ENCODE results near the gene RBM39.
"Not testable (repeated sequence)": the region's sequence is repeated elsewhere in the genome, so short reads cannot be mapped to it uniquely, and the experiment has no call there.

RBM39 gene

GRCh38 chr20:35721219-35721618 lies 20.8 kb downstream of the RBM39 start:
- Histone ChIP-seq H3K4me1 (ENCODE audit: insufficient read depth, low read length) (no peaks in the 10 kb centered on the region), H3K36me3 (ENCODE audit: insufficient read depth, low read depth, low read length) (peaks cover 100% of the 10 kb centered on the region), H3K4me3 (ENCODE audit: low read length) (no peak overlapping the region), H3K9me3 (ENCODE audit: insufficient read depth, low read depth, low read length) (no peaks in the 10 kb centered on the region), H3K27ac (ENCODE audit: low read length) (no peak overlapping the region), H3K27me3 (ENCODE audit: insufficient read depth, low read length) (no peaks in the 10 kb centered on the region), H3K9ac (ENCODE audit: low read depth, low read length) (no peak overlapping the region)

GRCh38 chr20:35720165-35721123 lies 21.6 kb downstream of the RBM39 start:
- Histone ChIP-seq H3K27ac (ENCODE audit: low read length) (no peak overlapping the region), H3K9me3 (ENCODE audit: insufficient read depth, low read depth, low read length) (no peaks in the 10 kb centered on the region), H3K4me3 (ENCODE audit: low read length) (no peak overlapping the region), H3K27me3 (ENCODE audit: insufficient read depth, low read length) (no peaks in the 10 kb centered on the region), H3K9ac (ENCODE audit: low read depth, low read length) (no peak overlapping the region), H3K36me3 (ENCODE audit: insufficient read depth, low read depth, low read length) (peaks cover 100% of the 10 kb centered on the region), H3K4me1 (ENCODE audit: insufficient read depth, low read length) (no peaks in the 10 kb centered on the region)

- Histone ChIP-seq H3K27ac (ENCODE audit: low read length) (no peak overlapping the region), H3K9ac (ENCODE audit: low read depth, low read length) (no peak overlapping the region), H3K36me3 (ENCODE audit: insufficient read depth, low read depth, low read length) (peaks cover 100% of the 10 kb centered on the region), H3K4me1 (ENCODE audit: insufficient read depth, low read length) (no peaks in the 10 kb centered on the region), H3K27me3 (ENCODE audit: insufficient read depth, low read length) (no peaks in the 10 kb centered on the region), H3K9me3 (ENCODE audit: insufficient read depth, low read depth, low read length) (no peaks in the 10 kb centered on the region), H3K4me3 (ENCODE audit: low read length) (no peak overlapping the region)
Measured at GRCh38 chr20:35719717-35720116, 22.3 kb downstream of the RBM39 start.

- H3K27me3 ChIP-seq (ENCODE audit: insufficient read depth, low read length), result no peaks in the 10 kb centered on the region
- no peak overlapping the region for H3K4me3 ChIP-seq (ENCODE audit: low read length)
- no peak overlapping the region for H3K9ac ChIP-seq (ENCODE audit: low read depth, low read length)
- H3K27ac ChIP-seq (ENCODE audit: low read length), result no peak overlapping the region
- H3K9me3 ChIP-seq (ENCODE audit: insufficient read depth, low read depth, low read length), result no peaks in the 10 kb centered on the region
- no peaks in the 10 kb centered on the region for H3K4me1 ChIP-seq (ENCODE audit: insufficient read depth, low read length)
- H3K36me3 ChIP-seq (ENCODE audit: insufficient read depth, low read depth, low read length), result peaks cover 100% of the 10 kb centered on the region
Measured at GRCh38 chr20:35718972-35719635, 23.0 kb downstream of the RBM39 start.

GRCh38 chr20:35718321-35718720 lies 23.7 kb downstream of the RBM39 start:
- not testable (repeated sequence) for H3K27me3 ChIP-seq (ENCODE audit: insufficient read depth, low read length); H3K9ac ChIP-seq (ENCODE audit: low read depth, low read length); H3K27ac ChIP-seq (ENCODE audit: low read length)

GRCh38 chr20:35716330-35716729 lies 25.7 kb downstream of the RBM39 start:
- H3K4me3 ChIP-seq (ENCODE audit: low read length), result no peak overlapping the region
- H3K9me3 ChIP-seq (ENCODE audit: insufficient read depth, low read depth, low read length), result no peaks in the 10 kb centered on the region
- H3K27me3 ChIP-seq (ENCODE audit: insufficient read depth, low read length), result no peaks in the 10 kb centered on the region
- no peak overlapping the region for H3K9ac ChIP-seq (ENCODE audit: low read depth, low read length)
- H3K36me3 ChIP-seq (ENCODE audit: insufficient read depth, low read depth, low read length), result peaks cover 100% of the 10 kb centered on the region
- H3K27ac ChIP-seq (ENCODE audit: low read length), result no peak overlapping the region
- no peaks in the 10 kb centered on the region for H3K4me1 ChIP-seq (ENCODE audit: insufficient read depth, low read length)

More at GRCh38 chr20:35718321-35718720, 23.7 kb downstream of the RBM39 start:
- H3K36me3 ChIP-seq (ENCODE audit: insufficient read depth, low read depth, low read length), result peaks cover 100% of the 10 kb centered on the region
- not testable (repeated sequence) for H3K4me1 ChIP-seq (ENCODE audit: insufficient read depth, low read length); H3K9me3 ChIP-seq (ENCODE audit: insufficient read depth, low read depth, low read length); H3K4me3 ChIP-seq (ENCODE audit: low read length)

- H3K9ac ChIP-seq (ENCODE audit: low read depth, low read length), result no peak overlapping the region
- no peak overlapping the region for H3K27ac ChIP-seq (ENCODE audit: low read length)
- H3K4me3 ChIP-seq (ENCODE audit: low read length), result no peak overlapping the region
- H3K27me3 ChIP-seq (ENCODE audit: insufficient read depth, low read length), result no peaks in the 10 kb centered on the region
- H3K36me3 ChIP-seq (ENCODE audit: insufficient read depth, low read depth, low read length), result peaks cover 100% of the 10 kb centered on the region
- no peaks in the 10 kb centered on the region for H3K4me1 ChIP-seq (ENCODE audit: insufficient read depth, low read length)
- H3K9me3 ChIP-seq (ENCODE audit: insufficient read depth, low read depth, low read length), result no peaks in the 10 kb centered on the region
Measured at GRCh38 chr20:35715652-35716051, 26.4 kb downstream of the RBM39 start.

GRCh38 chr20:35714127-35714526 lies 27.9 kb downstream of the RBM39 start:
- no peak overlapping the region for H3K27ac ChIP-seq (ENCODE audit: low read length)
- no peak overlapping the region for H3K9ac ChIP-seq (ENCODE audit: low read depth, low read length)
- H3K4me1 ChIP-seq (ENCODE audit: insufficient read depth, low read length), result no peaks in the 10 kb centered on the region
- H3K9me3 ChIP-seq (ENCODE audit: insufficient read depth, low read depth, low read length), result no peaks in the 10 kb centered on the region
- H3K4me3 ChIP-seq (ENCODE audit: low read length), result no peak overlapping the region
- no peaks in the 10 kb centered on the region for H3K27me3 ChIP-seq (ENCODE audit: insufficient read depth, low read length)
- peaks cover 100% of the 10 kb centered on the region for H3K36me3 ChIP-seq (ENCODE audit: insufficient read depth, low read depth, low read length)

GRCh38 chr20:35713120-35713519 lies 28.9 kb downstream of the RBM39 start:
- not testable (repeated sequence) for H3K9me3 ChIP-seq (ENCODE audit: insufficient read depth, low read depth, low read length); H3K4me1 ChIP-seq (ENCODE audit: insufficient read depth, low read length); H3K9ac ChIP-seq (ENCODE audit: low read depth, low read length); H3K27me3 ChIP-seq (ENCODE audit: insufficient read depth, low read length); H3K27ac ChIP-seq (ENCODE audit: low read length); H3K4me3 ChIP-seq (ENCODE audit: low read length)
- H3K36me3 ChIP-seq (ENCODE audit: insufficient read depth, low read depth, low read length), result peaks cover 100% of the 10 kb centered on the region

- Histone ChIP-seq H3K9ac (ENCODE audit: low read depth, low read length) (no peak overlapping the region), H3K4me1 (ENCODE audit: insufficient read depth, low read length) (no peaks in the 10 kb centered on the region), H3K27ac (ENCODE audit: low read length) (no peak overlapping the region), H3K4me3 (ENCODE audit: low read length) (no peak overlapping the region), H3K9me3 (ENCODE audit: insufficient read depth, low read depth, low read length) (no peaks in the 10 kb centered on the region), H3K27me3 (ENCODE audit: insufficient read depth, low read length) (no peaks in the 10 kb centered on the region), H3K36me3 (ENCODE audit: insufficient read depth, low read depth, low read length) (peaks cover 99% of the 10 kb centered on the region)
Measured at GRCh38 chr20:35711588-35712209, 30.4 kb downstream of the RBM39 start.

GRCh38 chr20:35710884-35711587 lies 31.0 kb downstream of the RBM39 start:
- Histone ChIP-seq H3K9ac (ENCODE audit: low read depth, low read length) (no peak overlapping the region), H3K27me3 (ENCODE audit: insufficient read depth, low read length) (no peaks in the 10 kb centered on the region), H3K4me1 (ENCODE audit: insufficient read depth, low read length) (no peaks in the 10 kb centered on the region), H3K36me3 (ENCODE audit: insufficient read depth, low read depth, low read length) (peaks cover 99% of the 10 kb centered on the region), H3K27ac (ENCODE audit: low read length) (no peak overlapping the region), H3K4me3 (ENCODE audit: low read length) (no peak overlapping the region), H3K9me3 (ENCODE audit: insufficient read depth, low read depth, low read length) (no peaks in the 10 kb centered on the region)

Measured in iPS-20b (cell line).